HG03460 (cell line): ENCODE measurements around the gene CPA5.

Experiments
- ATAC-seq: cut with Tn5 transposase; IDR thresholded peaks from one replicate; pipeline ENCODE4 v1.9.1; 2021; ENCODE audit not compliant: unreplicated experiment

Gene CPA5

DNA sequence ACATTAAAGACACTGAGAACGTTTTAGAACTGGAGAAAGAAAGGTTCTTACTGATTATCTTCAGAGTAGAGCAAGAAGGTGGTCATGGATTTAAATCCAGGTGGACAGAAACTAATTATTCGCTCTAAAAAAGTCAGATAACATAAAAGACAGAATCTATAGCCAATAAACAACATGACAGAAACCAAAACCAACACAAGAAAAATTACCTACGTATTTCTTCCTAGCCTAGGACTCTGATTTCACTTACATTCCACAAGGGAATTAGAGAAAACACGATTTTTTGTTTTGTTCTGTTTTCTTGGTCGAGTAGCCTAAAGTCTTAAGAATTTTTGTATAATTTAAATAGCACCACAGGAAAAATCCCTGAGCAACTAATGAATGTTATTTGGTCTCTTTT, 50.8 kb downstream of the CPA5 start:
- no peak for ATAC-seq

DNA sequence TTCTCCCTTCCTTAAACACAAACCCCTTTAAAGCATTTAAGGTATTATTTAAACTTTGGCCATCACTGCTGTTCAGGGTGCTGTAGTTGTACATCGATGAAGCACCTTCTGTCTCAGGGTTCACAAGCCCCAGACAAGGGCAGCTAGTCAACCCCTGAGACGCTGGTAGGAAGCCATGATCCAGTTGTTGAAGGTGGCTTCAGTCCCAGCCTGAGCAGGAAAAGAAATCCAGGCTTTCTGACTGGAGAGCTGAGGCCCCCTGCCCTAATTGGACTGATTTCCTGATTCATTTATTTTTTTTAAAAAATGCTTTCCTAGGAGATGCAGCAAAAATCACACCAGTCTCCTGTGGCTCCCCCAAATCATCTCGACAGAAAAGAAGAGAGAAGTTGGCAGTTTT, 51.5 kb downstream of the CPA5 start:
- ATAC-seq = no peak

DNA sequence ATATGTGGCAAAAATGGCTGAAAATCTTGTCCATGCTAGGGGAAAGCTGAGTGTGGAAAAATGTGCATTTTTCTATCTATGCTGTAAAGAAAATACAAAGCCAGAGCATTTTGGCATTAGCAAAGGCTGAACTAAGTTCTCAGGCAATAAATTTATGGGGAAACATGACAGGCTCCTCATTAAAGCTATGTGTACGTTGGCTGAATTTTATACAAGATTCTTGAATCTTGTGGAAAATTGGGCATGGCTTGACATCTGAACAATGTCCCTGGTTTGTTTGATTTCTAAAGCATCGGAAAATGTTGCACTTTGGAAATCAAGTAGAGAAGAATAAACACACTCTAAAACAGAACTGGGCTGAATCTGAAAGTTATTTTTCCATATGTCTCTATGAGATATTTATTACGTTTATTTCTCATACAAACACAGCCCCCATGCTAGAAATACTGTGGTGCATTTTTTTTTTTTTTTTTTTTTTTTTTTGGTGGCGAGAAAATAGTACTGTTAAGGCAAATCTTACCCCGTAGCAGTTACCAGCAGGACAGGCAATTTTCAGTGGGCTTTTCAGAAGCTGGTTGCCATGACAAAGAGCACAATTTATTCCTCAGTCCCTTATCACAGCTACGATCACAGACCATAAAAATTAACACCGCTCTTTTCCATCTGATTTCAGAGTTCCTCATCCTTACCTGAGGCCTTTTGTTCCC, 52.6 kb downstream of the CPA5 start:
- no peak for ATAC-seq

GRCh38 chr7:130397758-130398073, 53.1 kb downstream of the CPA5 start:
- no peak for ATAC-seq

DNA sequence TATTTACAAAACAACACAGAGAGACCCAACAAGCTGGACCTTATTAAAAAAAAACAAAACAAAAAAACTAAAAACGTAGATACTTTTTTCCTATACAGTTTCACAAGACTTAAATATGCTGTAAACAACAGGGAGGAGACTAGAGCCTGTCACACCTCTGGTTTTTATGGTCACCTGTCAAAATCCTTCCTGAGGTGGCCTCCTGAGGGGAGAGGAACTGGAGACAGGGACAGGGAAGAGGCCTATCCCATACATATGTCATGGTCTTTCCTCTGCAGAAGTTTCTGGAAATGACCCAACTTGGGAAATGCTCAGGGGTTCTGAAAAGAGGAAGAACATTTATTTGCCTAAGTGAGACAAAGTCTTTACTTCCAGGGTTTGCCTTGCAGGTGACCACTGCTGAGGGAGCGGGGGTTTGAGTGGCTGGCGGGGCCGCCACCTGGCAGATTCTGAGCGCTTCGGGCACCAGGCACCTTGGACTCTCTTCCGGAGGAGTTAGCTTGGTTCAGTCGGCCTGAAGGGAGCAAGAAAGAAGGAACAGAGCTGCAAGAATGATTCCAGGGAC, 54.0 kb downstream of the CPA5 start:
- no peak for ATAC-seq

- ATAC-seq = no peak
Measured at GRCh38 chr7:130400120-130400572, 55.5 kb downstream of the CPA5 start.

- ATAC-seq = no peak
Measured at GRCh38 chr7:130401101-130401500, 56.5 kb downstream of the CPA5 start.

DNA sequence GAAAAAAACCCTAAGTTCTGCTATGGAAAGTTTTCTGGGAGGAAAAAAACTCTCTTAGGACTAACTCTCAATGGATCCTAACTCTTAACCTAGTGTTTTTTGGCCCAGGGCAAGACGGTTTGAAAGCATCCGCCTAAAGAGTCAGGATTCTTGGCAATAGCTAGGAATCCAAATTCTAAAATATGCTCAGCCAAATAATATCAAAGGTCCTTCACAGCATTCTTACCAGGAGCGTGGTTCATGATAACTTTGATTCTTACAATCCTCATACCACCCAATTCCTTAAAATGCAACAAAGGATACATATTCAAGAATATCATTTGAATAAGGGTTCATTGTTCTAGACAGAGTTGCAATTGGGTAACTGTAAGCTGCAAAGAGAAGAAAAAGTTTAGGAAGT, 57.0 kb downstream of the CPA5 start:
- no peak for ATAC-seq

DNA sequence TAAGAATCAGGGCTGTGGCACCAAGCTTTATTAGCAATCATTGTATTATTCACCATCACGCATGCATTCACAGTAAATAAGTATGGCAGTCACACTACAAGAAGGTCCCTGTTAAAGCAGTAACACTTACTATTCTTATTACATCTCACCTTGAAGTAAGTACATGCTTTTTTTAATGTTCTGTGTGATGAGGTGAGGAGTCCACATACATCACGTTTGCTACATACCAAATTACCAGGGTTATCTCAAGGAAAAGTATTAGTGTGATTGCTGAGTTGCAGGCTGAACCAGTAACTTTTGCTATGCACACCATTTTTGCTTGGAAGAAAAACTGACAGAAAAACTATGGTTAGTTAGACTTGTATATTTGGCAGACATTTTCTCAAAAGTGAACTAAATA, 60.4 kb downstream of the CPA5 start:
- ATAC-seq = no peak

DNA sequence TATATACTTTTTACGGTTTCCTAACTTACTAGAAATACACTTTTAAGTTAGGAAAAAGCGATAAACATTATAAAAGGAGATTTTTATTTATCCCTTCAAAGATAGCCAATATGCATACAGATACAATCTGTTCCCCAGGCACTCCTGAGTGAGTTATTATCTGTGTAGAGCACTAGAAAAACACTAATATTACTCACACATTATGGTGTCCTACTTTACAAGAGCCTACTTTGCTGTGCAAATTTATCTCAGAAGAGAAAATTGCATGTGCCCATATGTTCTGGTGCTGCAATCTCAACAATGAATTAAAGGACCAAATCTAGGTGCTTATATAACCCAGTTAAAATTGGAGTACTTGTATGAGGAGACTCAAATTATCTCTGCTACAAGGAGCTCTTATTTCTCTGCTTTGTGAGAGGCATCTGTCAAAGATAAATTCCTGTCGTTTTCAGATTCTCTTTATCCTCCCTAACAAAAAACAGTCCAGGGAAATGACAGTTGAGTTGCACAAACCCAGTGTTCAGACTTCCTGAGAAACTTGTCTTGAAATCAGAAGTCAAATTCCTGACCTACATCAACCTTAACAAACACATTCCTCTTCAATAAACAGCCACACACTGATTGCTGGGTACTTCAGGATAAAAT, 64.6 kb downstream of the CPA5 start:
- ATAC-seq = no peak

- ATAC-seq = no peak
Measured at GRCh38 chr7:130409712-130410072, 65.1 kb downstream of the CPA5 start.

- ATAC-seq = no peak
Measured at GRCh38 chr7:130410868-130411541, 66.4 kb downstream of the CPA5 start.

- ATAC-seq = no peak
Measured at GRCh38 chr7:130413201-130413600, 68.6 kb downstream of the CPA5 start.

- ATAC-seq = no peak
Measured at GRCh38 chr7:130415006-130415405, 70.4 kb downstream of the CPA5 start.

- no peak for ATAC-seq
Measured at GRCh38 chr7:130417213-130417612, 72.6 kb downstream of the CPA5 start.

GRCh38 chr7:130418306-130418705, 73.7 kb downstream of the CPA5 start:
- ATAC-seq = no peak
